Measurements from ENCODE around the gene BIN1. TPM values are rescaled to one million over a fixed set of nuclear protein-coding genes. Genes with fewer than 3 reads are reported as not detected.

BIN1 gene
- total and polyA plus RNA-seq, 12 donors: 62.1 to 207 (median 125) TPM

DNA sequence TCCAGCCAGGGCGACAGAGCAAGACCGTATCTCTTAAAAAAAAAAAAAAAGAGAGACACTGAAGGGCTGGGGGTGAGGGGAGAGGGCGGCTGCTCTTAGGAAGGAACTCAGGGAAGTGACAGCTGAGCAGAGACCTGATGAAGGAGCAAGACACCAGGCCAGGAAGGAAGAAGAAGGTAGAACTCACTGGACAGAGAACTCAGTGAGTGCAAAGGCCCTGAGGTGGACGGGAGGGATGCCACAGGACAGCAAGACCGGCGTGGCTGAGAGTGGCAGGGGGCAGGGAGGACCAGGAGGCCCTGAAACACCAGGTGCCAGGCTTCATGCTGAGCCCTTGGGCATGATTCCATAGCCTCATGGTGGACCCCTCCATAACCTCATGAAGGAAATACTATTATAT, 18.2 kb downstream of the BIN1 start:
- no peak overlapping the region for H3K4me3 ChIP-seq
- no peaks in the 10 kb centered on the region for H3K36me3 ChIP-seq (replicated peaks in 1 of 2)
- peaks cover 49 to 61% of the 10 kb centered on the region in 2 donors for H3K4me1 ChIP-seq (replicated peaks in 1 of 2)
- intact Hi-C loops (cut with DNase I): no loop called here
- no peaks in the 10 kb centered on the region for H3K9me3 ChIP-seq (replicated peaks in 1 of 3)
- 87 to 91% (median 89%) methylated on average over 6 of the region's 6 CpGs for WGBS, 4 donors
- DNase-seq: no peak
- TF ChIP-seq, protein P1, sequence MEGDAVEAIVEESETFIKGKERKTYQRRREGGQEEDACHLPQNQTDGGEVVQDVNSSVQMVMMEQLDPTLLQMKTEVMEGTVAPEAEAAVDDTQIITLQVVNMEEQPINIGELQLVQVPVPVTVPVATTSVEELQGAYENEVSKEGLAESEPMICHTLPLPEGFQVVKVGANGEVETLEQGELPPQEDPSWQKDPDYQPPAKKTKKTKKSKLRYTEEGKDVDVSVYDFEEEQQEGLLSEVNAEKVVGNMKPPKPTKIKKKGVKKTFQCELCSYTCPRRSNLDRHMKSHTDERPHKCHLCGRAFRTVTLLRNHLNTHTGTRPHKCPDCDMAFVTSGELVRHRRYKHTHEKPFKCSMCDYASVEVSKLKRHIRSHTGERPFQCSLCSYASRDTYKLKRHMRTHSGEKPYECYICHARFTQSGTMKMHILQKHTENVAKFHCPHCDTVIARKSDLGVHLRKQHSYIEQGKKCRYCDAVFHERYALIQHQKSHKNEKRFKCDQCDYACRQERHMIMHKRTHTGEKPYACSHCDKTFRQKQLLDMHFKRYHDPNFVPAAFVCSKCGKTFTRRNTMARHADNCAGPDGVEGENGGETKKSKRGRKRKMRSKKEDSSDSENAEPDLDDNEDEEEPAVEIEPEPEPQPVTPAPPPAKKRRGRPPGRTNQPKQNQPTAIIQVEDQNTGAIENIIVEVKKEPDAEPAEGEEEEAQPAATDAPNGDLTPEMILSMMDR (IDR thresholded peaks at IDR 0.05): no peak
- no peak for TF ChIP-seq POLR2A (IDR thresholded peaks at IDR 0.05)
- H3K27me3 ChIP-seq: no peaks in the 10 kb centered on the region
- no peak overlapping the region for H3K27ac ChIP-seq

DNA sequence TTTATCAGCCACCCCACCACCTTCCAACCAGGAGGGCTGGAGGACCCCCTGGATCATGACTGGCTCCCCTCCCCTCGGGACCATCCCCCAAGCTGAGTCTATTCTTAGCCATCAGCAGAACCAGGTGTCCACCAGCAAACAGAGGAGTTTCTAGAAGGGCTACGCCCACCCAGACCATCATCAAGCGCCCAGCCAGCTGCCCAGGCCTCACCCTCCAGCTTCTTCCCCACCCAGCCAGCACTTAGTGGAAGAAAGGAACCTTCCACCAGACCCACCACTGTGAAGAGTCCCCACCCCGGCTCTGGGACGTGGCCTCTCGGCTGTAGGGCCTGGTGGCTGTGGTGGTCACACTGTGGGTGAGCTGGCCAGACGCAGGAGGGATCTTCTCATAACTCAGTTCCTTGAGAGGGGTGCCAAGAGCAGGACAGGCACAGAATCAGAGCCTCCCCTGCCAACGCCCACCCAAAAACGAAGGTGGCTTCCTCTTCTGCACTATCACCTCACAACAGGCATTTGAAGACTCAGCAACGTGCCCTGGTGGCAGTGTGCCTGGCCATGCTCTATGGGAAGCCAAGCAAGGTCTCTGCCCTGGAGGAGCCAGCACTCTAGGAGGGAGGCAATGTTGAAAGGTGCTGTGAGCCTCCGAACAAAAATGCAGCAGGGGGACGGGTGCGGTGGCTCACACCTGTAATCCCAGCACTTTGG, 19.0 kb downstream of the BIN1 start:
- peaks cover 50 to 61% of the 10 kb centered on the region in 2 donors for H3K4me1 ChIP-seq (replicated peaks in 1 of 2)
- H3K27ac ChIP-seq: peak overlapping the region in 4 of 5 donors; percentile 21 to 87 (median 67)
- intact Hi-C loops (cut with DNase I): no loop called here

DNA sequence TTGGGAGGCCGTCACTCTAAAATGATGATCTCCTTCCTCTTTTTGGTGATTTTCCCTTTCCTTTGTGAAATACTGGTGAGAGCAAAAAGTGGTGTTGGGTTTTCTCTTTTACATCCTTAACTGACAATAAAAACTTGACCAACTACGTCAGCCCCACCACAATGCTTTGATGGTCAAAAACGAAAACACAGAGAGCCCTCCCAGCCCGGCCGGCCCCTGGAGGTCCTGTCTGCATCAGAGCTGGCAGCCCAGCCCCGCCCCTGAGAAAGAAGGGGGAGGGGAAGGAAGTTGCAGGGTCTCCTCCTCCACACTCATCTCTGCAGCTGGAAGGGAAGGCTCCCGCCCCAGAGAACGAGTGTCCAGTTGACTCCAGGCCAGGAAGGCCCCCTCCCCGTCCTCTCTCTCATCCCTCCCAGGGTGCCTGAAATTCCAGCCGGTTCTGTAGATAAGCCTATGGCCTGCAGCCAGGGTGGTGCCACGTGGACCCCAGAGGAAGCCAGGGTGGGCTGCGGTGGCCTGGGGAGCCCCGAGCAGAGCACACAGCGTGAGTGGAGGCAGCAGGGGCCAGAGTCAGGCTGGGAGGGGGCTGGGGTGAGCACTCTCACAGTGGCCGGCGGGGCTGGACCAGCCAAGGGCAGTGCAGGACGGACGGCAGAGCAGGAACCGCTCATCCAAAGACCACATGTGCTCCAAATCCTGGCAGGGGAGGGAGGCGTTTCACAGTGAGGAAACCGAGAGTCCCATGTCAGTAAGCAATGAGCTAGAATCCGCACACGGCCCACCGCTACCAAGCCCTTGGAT, 19.8 kb downstream of the BIN1 start:
- Histone ChIP-seq H3K9me3 (replicated peaks in 1 of 3) (no peaks in the 10 kb centered on the region), H3K4me1 (replicated peaks in 1 of 2) (peaks cover 51 to 62% of the 10 kb centered on the region in 2 donors), H3K4me3 (peak overlapping the region in 1 of 4 donors; percentile 10), H3K27me3 (no peaks in the 10 kb centered on the region), H3K36me3 (replicated peaks in 1 of 2) (no peaks in the 10 kb centered on the region), H3K27ac (peak overlapping the region in 4 of 5 donors; percentile 21 to 87 (median 67))
- TF ChIP-seq POLR2A (IDR thresholded peaks at IDR 0.05): no peak
- TF ChIP-seq, protein P1 (IDR thresholded peaks at IDR 0.05): no peak
- DNase-seq: peak in 6 of 7 donors; percentile 56 to 77 (median 60)
- intact Hi-C loops (cut with DNase I): no loop called here
- WGBS, 4 donors: 33 to 49% (median 40%) methylated on average over 18 to 24 of the region's 24 CpGs

More for the DNA sequence above, 19.0 kb downstream of the BIN1 start:
- TF ChIP-seq, protein P1 (IDR thresholded peaks at IDR 0.05): no peak
- no peak for TF ChIP-seq POLR2A (IDR thresholded peaks at IDR 0.05)
- no peak overlapping the region for H3K4me3 ChIP-seq
- peak in 2 of 7 donors; percentile 53 to 69 for DNase-seq
- 57 to 82% (median 69%) methylated on average over 5 to 13 of the region's 13 CpGs for WGBS, 4 donors
- H3K27me3 ChIP-seq: no peaks in the 10 kb centered on the region
- no peaks in the 10 kb centered on the region for H3K9me3 ChIP-seq (replicated peaks in 1 of 3)
- H3K36me3 ChIP-seq (replicated peaks in 1 of 2): no peaks in the 10 kb centered on the region

DNA sequence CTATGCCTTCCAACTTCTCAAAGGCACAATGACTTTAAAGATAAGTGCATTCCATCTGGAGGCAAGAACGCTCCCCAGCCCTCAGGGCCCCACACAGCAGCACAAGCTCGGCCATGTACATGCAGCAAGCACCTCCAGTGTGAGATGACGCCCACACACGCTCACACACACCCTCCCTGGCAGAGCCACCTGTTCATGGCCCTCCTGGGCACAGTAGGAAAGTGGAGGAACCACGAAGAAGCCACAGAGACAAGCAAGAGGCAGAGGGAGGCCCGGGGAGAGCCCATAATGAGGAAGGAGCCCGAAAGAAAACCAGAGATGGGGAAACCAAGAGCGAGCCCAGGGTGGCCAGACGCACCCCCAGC, 21.7 kb downstream of the BIN1 start:
- DNase-seq: peak in 2 of 7 donors; percentile 38 to 73
- no peaks in the 10 kb centered on the region for H3K9me3 ChIP-seq (replicated peaks in 1 of 3)
- H3K36me3 ChIP-seq (replicated peaks in 1 of 2): no peaks in the 10 kb centered on the region
- H3K27ac ChIP-seq: peak overlapping the region in 4 of 5 donors; percentile 84 to 94 (median 89)
- TF ChIP-seq, protein P1 (IDR thresholded peaks at IDR 0.05): no peak
- no peak for TF ChIP-seq POLR2A (IDR thresholded peaks at IDR 0.05)
- no peak overlapping the region for H3K4me3 ChIP-seq
- H3K27me3 ChIP-seq: no peaks in the 10 kb centered on the region
- WGBS, 4 donors: 57 to 76% (median 67%) methylated on average over 8 to 9 of the region's 9 CpGs
- intact Hi-C loops (cut with DNase I): no loop called here
- H3K4me1 ChIP-seq (replicated peaks in 1 of 2): peaks cover 70 to 81% of the 10 kb centered on the region in 2 donors
